HCT116 (cell line): ENCODE data around the gene NEK6. TPM values are rescaled to one million over a fixed set of nuclear protein-coding genes. Genes with fewer than 3 reads are reported as not detected.

ENCODE experiments used
- ATAC-seq: fragments of 200-7000 bp; cut with Tn5 transposase; 2 replicates; pipeline ENCODE4 v1.9.1; 2020; ENCODE audit warnings: mild to moderate bottlenecking, moderate library complexity
- BruUV-seq: library from RNA; stranded (reverse); fragments of 400-500 nt; replicated peaks from 2 replicates; lab custom pipeline; 2021; lab: Mats Ljungman, UMichigan
- CTCF ChIA-PET: fragments of 300-600 bp; sonication (Branson Sonifier 250); formaldehyde crosslinking; loops from one replicate; lab custom pipeline; 2021; ENCODE audit warnings: antibody characterized with exemption; lab: Charles Lee
- POLR2A ChIA-PET: fragments of 300-600, 350-600 bp; sonication (Branson Sonifier 250); formaldehyde crosslinking; loops from one replicate; lab custom pipeline; 2021; ENCODE audit warnings: antibody characterized with exemption; lab: Charles Lee
- RAD21 ChIA-PET, 2 experiments: fragments of 300-600 bp; sonication (Branson Sonifier 250); formaldehyde crosslinking; loops; one replicate each; lab custom pipeline; 2023; ENCODE audit warnings: low total read pairs in 2 of 2; ENCODE audit not compliant: uncharacterized antibody in 2 of 2, unreplicated experiment in 2 of 2, low non-redundant PET in 1 of 2; lab: Charles Lee
- DNase-seq: peaks from one replicate; pipeline ENCODE4 v3.0.0-alpha.2; 2010; ENCODE audit warnings: low read depth, low spot score
- H2AFZ ChIP-seq: fragments of 200-600 bp; shearing (Covaris generic), sonication (generic); 2 replicates; pipeline ENCODE4 v1.6.1; 2017; ENCODE audit warnings: low read depth, mixed run types, mixed read lengths, antibody characterized with exemption, low read length; ENCODE audit not compliant: poor library complexity, severe bottlenecking
- H3K27ac ChIP-seq: 2 replicates; pipeline ENCODE4 v1.5.1; 2012; ENCODE audit warnings: low read depth, low read length
- H3K27me3 ChIP-seq: fragments of 200-600 bp; sonication (generic); 2 replicates; pipeline ENCODE4 v1.6.1; 2016; ENCODE audit warnings: mixed run types, low read length, mixed read lengths; ENCODE audit not compliant: insufficient read depth
- H3K36me3 ChIP-seq, 2 experiments: fragments of 200-500 bp in 1 of 2; fragments of 200-600 bp in 1 of 2; sonication (Bioruptor generic) in 1 of 2; sonication (generic) in 1 of 2; 2 replicates each; pipeline versions ENCODE4 v1.5.1 to v1.6.1; 2014 to 2016; ENCODE audit warnings: low read length in 2 of 2, inconsistent platforms in 1 of 2, mixed read lengths in 1 of 2, mixed run types in 1 of 2; ENCODE audit not compliant: insufficient read depth in 2 of 2, control insufficient read depth in 1 of 2
- H3K4me1 ChIP-seq, 2 experiments: fragments of 200-600 bp in 1 of 2; sonication (generic) in 1 of 2; 2 replicates each; pipeline versions ENCODE4 v1.5.1 to v1.6.1; 2012 to 2017; ENCODE audit warnings: low read length in 2 of 2, inconsistent platforms in 1 of 2, mild to moderate bottlenecking in 1 of 2, mixed read lengths in 1 of 2, mixed run types in 1 of 2, moderate library complexity in 1 of 2; ENCODE audit not compliant: insufficient read depth in 2 of 2, control insufficient read depth in 1 of 2
- H3K4me2 ChIP-seq: fragments of 200-600 bp; sonication (generic); 2 replicates; pipeline ENCODE4 v1.6.1; 2017; ENCODE audit warnings: mixed run types, low read length, mixed read lengths
- H3K4me3 ChIP-seq, 2 experiments: fragments of 200-600 bp in 1 of 2; sonication (generic) in 1 of 2; replicated peaks in 1 of 2; 2 replicates each; pipeline ENCODE4 v1.5.1; 2011 to 2016; ENCODE audit warnings: low read length in 2 of 2, control low read depth in 1 of 2, low read depth in 1 of 2, mild to moderate bottlenecking in 1 of 2, mixed read lengths in 1 of 2, mixed run types in 1 of 2
- H3K79me2 ChIP-seq: fragments of 200-600 bp; sonication (generic); 2 replicates; pipeline ENCODE4 v1.6.1; 2017; ENCODE audit warnings: mild to moderate bottlenecking, mixed run types, low read length, moderate library complexity, mixed read lengths; ENCODE audit not compliant: insufficient read depth
- H3K9ac ChIP-seq: fragments of 200-600 bp; sonication (generic); 2 replicates; pipeline ENCODE4 v1.6.1; 2016; ENCODE audit warnings: low read length, mixed read lengths
- H3K9me2 ChIP-seq: fragments of 200-600 bp; sonication (generic), shearing (Covaris generic); 2 replicates; pipeline ENCODE4 v1.6.1; 2017; ENCODE audit warnings: mixed run types, mild to moderate bottlenecking, moderate library complexity; ENCODE audit not compliant: insufficient read depth
- H3K9me3 ChIP-seq, 2 experiments: fragments of 200-500 bp in 1 of 2; fragments of 200-600 bp in 1 of 2; sonication (Bioruptor generic) in 1 of 2; sonication (generic) in 1 of 2; 2 replicates each; pipeline ENCODE4 v1.6.1; 2014 to 2017; ENCODE audit warnings: low read length in 2 of 2, mixed read lengths in 2 of 2, inconsistent platforms in 1 of 2, low read depth in 1 of 2, mild to moderate bottlenecking in 1 of 2, mixed run types in 1 of 2, moderate library complexity in 1 of 2; ENCODE audit not compliant: control insufficient read depth in 1 of 2, insufficient read depth in 1 of 2
- H4K20me1 ChIP-seq: fragments of 200-600 bp; sonication (generic), shearing (Covaris generic); 2 replicates; pipeline ENCODE4 v1.6.1; 2017; ENCODE audit warnings: mixed run types, mild to moderate bottlenecking, moderate library complexity; ENCODE audit not compliant: insufficient read depth
- CEBPB ChIP-seq: IDR thresholded peaks from 2 replicates; pipeline ENCODE4 v1.6.1; 2012; ENCODE audit warnings: low read depth
- EGR1 ChIP-seq: IDR thresholded peaks from 2 replicates; pipeline ENCODE4 v1.6.1; 2012; ENCODE audit warnings: low read depth
- ELF1 ChIP-seq: IDR thresholded peaks from 2 replicates; pipeline ENCODE4 v1.6.1; 2012; ENCODE audit warnings: low read depth, borderline replicate concordance
- EZH2phosphoT487 ChIP-seq: fragments of 200-600 bp; IDR thresholded peaks from 2 replicates; pipeline ENCODE4 v1.6.1; 2018; ENCODE audit warnings: antibody characterized with exemption, borderline replicate concordance
- POLR2AphosphoS5 ChIP-seq: IDR thresholded peaks from 2 replicates; pipeline ENCODE4 v1.6.1; 2011; ENCODE audit warnings: mild to moderate bottlenecking, low read depth, low read length, moderate library complexity
- REST ChIP-seq: IDR thresholded peaks from 2 replicates; pipeline ENCODE4 v1.6.1; 2012; ENCODE audit warnings: low read depth
- SIN3A ChIP-seq: IDR thresholded peaks from 2 replicates; pipeline ENCODE4 v1.6.1; 2012; ENCODE audit warnings: low read depth
- SP1 ChIP-seq: IDR thresholded peaks from 2 replicates; pipeline ENCODE4 v1.6.1; 2012; ENCODE audit warnings: low read depth
- TCF7L2 ChIP-seq: IDR thresholded peaks from 2 replicates; pipeline ENCODE4 v1.7.0; 2011; ENCODE audit warnings: borderline replicate concordance, inconsistent platforms; ENCODE audit not compliant: insufficient read depth, insufficient read length; ENCODE audit errors: extremely low read depth
- ZBTB33 ChIP-seq: IDR thresholded peaks from 2 replicates; pipeline ENCODE4 v1.6.1; 2011; ENCODE audit warnings: mild to moderate bottlenecking, low read length, moderate library complexity; ENCODE audit not compliant: insufficient replicate concordance; ENCODE audit errors: extremely low read depth
- ZNF274 ChIP-seq: fragments of 200-500 bp; sonication (Bioruptor generic); IDR thresholded peaks from 2 replicates; pipeline ENCODE4 v1.6.1; 2014; ENCODE audit warnings: mild to moderate bottlenecking, low read depth, low read length, inconsistent platforms
- intact Hi-C: fragments of 100-400 bp; cut with micrococcal nuclease; formaldehyde crosslinking; loops from 2 replicates; pipeline ENCODE4 v1.10.0; 2022
- total RNA-seq: library from RNA; stranded (reverse); gene quantifications from one replicate; pipeline ENCODE4 v1.2.1, GENCODE V29; 2021; ENCODE audit not compliant: unreplicated experiment

NEK6 gene
- total RNA-seq, 1 experiment from 2014 or later = 40.8 TPM

- Histone ChIP-seq H3K79me2 (peaks cover 11% of the 10 kb centered on the region; the same call in 1 of the 2 replicates), H3K27ac (no peak overlapping the region), H2AFZ (no peak overlapping the region), H3K4me2 (peak overlapping the region; percentile 83), H3K9me2 (no peaks in the 10 kb centered on the region), H3K9ac (peak overlapping the region; percentile 27), H3K27me3 (no peaks in the 10 kb centered on the region), H3K4me3 (no peak overlapping the region), H3K36me3 (peaks cover 0 to 4% of the 10 kb centered on the region in 2 experiments; a peak in 1 of 4 replicates), H3K9me3 (no peaks in the 10 kb centered on the region), H4K20me1 (no peaks in the 10 kb centered on the region), H3K4me1 (peaks cover 33 to 76% of the 10 kb centered on the region in 2 experiments)
- TF ChIP-seq ZNF274 (no peak), ZBTB33 (no peak), CEBPB (no peak), TCF7L2 (no peak), SIN3A (no peak), ELF1 (no peak), POLR2AphosphoS5 (no peak), EZH2phosphoT487 (no peak), REST (no peak), SP1 (no peak), EGR1 (no peak)
- no TSS peak for BruUV-seq
- intact Hi-C loops = no loop called here
- ChIA-PET POLR2A (no interaction called here), CTCF (no interaction called here), RAD21 (no interaction called here)
- ATAC-seq (no peak), DNase-seq (no peak)
Measured at GRCh38 chr9:124299515-124300090, 41.9 kb downstream of the NEK6 start.
